ENCODE measurements around the gene CPA1.
A peak's percentile ranks its signal among the peaks of the same experiment; 100 is the strongest.

Gene CPA1

DNA sequence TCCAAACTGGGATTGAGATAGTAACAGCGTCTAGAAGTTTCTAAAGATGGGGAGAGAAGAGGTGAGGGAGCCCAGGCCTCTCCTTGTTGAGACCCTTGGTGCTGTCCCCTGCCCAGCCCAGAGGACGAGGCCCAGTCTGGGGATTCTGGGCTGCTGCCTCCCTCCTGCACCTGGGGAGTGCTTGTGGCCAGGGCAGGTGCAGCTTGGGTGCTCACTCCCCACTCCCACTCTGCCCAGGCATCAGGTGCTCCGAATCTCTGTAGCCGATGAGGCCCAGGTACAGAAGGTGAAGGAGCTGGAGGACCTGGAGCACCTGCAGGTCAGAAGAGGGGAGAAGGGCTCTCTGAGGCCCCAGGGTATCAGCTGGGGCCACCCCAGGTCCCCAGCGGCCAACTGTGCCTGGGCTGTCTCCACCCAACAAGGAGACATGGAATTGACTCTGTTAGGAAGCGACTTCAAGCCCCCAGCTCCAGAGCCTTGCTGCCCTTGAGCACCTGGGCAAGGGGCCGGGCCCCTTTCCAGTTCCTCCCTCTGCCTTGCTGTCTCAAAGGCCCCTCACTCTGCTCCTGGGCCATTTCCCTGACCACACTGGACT is 664 bp downstream of the CPA1 start:
- no peak overlapping the region for H3K4me3 ChIP-seq
- no peak overlapping the region for H3K9ac ChIP-seq
- H3K27ac ChIP-seq = no peak overlapping the region
- H3K36me3 ChIP-seq = no peaks in the 10 kb centered on the region
- H4K20me1 ChIP-seq = no peaks in the 10 kb centered on the region
- no peaks in the 10 kb centered on the region for H3K27me3 ChIP-seq
- peaks cover 0 to 7% (median 0%) of the 10 kb centered on the region in 10 experiments; a peak in 4 of 20 replicates for H3K4me1 ChIP-seq
- no peak overlapping the region for H3K4me2 ChIP-seq
- peaks cover 7 to 22% (median 17%) of the 10 kb centered on the region in 11 experiments for H3K9me3 ChIP-seq (replicated peaks in 1 of 11)
- TF ChIP-seq Cebpa-rat (IDR thresholded peaks at IDR 0.05) = no peak

DNA sequence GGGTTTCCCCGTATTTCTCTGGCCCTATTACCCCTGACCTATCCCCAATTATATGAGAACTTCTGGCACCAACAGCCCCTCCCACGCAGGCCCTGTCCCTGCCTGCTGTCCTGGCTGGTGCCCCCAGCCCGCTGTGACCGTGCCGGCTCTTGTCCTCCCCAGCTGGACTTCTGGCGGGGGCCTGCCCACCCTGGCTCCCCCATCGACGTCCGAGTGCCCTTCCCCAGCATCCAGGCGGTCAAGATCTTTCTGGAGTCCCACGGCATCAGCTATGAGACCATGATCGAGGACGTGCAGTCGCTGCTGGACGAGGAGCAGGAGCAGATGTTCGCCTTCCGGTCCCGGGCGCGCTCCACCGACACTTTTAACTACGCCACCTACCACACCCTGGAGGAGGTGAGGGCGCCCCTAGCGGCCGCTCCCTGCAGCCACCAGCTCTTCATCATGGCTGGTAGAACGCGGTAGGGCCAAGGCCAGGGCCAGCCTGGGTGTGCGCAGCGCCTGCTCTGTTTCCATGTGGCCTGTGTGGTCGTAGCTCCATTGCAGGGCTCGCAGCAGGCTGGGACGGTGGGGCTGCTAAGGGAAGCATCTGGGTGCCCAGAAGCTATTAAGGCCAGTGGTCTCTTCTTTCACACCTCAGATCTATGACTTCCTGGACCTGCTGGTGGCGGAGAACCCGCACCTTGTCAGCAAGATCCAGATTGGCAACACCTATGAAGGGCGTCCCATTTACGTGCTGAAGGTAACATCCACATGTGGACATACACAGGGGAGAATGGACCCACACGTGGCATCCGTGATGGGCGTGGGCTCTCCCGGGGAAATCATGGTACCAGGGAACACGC is 1.4 kb downstream of the CPA1 start:
- no peak overlapping the region for H3K27ac ChIP-seq
- no peaks in the 10 kb centered on the region for H3K27me3 ChIP-seq
- TF ChIP-seq Cebpa-rat (IDR thresholded peaks at IDR 0.05) = no peak
- peaks cover 0 to 14% (median 9%) of the 10 kb centered on the region in 11 experiments; a peak in 20 of 22 replicates for H3K9me3 ChIP-seq (replicated peaks in 1 of 11)
- no peak overlapping the region for H3K9ac ChIP-seq
- no peak overlapping the region for H3K4me3 ChIP-seq
- no peaks in the 10 kb centered on the region for H4K20me1 ChIP-seq
- no peaks in the 10 kb centered on the region for H3K36me3 ChIP-seq
- H3K4me1 ChIP-seq = peaks cover 0 to 7% (median 0%) of the 10 kb centered on the region in 10 experiments; a peak in 5 of 20 replicates
- H3K4me2 ChIP-seq = no peak overlapping the region

DNA sequence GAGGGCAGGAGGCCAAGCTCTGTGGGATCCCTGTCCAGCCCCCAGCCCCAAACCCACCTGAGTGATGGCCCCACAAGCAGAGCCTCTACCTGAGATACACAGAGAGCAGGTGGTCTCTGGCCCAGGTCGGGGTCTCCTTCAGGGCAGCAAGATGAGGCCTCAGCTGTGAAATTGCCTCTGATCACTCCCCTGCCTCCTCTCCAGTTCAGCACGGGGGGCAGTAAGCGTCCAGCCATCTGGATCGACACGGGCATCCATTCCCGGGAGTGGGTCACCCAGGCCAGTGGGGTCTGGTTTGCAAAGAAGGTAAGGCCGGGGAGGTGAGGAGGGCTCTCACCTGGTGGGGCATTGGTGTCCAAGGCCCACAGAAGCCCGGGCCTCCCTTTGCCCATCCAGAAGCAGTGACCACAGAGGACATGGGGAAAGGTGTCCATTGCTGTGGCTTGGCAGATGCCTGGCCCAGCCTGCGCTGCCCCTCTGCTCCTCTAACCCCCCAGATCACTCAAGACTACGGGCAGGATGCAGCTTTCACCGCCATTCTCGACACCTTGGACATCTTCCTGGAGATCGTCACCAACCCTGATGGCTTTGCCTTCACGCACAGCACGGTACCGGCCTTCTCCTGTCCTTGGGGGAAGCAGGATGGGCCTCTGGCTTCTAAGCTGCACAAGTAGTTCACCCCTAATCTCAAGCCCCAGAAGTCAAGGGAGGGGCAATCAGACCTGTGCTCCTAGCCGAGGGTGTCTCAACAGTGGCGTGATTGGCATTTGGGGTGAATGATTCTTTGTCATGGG is 3.1 kb downstream of the CPA1 start:
- H3K27ac ChIP-seq = no peak overlapping the region
- no peak for TF ChIP-seq Cebpa-rat (IDR thresholded peaks at IDR 0.05)

DNA sequence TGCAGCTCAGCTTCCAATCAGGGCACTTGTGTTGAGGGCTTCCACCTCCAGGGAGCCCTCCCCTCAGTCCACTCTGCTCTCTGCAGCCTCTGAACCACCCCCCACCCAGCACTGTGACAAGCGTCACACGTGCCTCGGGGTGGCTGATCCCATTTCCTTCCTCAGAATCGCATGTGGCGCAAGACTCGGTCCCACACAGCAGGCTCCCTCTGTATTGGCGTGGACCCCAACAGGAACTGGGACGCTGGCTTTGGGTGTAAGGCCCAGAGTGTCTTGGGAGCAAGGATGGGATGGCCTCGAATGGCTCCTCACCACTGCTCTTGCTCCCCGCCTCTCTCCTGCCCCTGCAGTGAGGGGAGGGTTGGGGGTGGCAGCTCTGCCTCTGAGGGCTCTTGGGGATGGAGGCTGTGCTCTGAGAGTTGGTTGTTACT is 4.1 kb downstream of the CPA1 start:
- no peak overlapping the region for H3K9ac ChIP-seq
- no peak for TF ChIP-seq Cebpa-rat (IDR thresholded peaks at IDR 0.05)
- no peaks in the 10 kb centered on the region for H4K20me1 ChIP-seq

More for the DNA sequence above, 3.1 kb downstream of the CPA1 start:
- H3K4me1 ChIP-seq = peaks cover 0 to 18% (median 6%) of the 10 kb centered on the region in 10 experiments; a peak in 9 of 20 replicates
- H3K9ac ChIP-seq = no peak overlapping the region
- no peak overlapping the region for H3K4me2 ChIP-seq
- H3K9me3 ChIP-seq (replicated peaks in 1 of 11) = peaks cover 0 to 6% (median 0%) of the 10 kb centered on the region in 11 experiments; a peak in 4 of 22 replicates
- H3K27me3 ChIP-seq = no peaks in the 10 kb centered on the region
- no peaks in the 10 kb centered on the region for H3K36me3 ChIP-seq
- no peaks in the 10 kb centered on the region for H4K20me1 ChIP-seq
- H3K4me3 ChIP-seq = no peak overlapping the region

DNA sequence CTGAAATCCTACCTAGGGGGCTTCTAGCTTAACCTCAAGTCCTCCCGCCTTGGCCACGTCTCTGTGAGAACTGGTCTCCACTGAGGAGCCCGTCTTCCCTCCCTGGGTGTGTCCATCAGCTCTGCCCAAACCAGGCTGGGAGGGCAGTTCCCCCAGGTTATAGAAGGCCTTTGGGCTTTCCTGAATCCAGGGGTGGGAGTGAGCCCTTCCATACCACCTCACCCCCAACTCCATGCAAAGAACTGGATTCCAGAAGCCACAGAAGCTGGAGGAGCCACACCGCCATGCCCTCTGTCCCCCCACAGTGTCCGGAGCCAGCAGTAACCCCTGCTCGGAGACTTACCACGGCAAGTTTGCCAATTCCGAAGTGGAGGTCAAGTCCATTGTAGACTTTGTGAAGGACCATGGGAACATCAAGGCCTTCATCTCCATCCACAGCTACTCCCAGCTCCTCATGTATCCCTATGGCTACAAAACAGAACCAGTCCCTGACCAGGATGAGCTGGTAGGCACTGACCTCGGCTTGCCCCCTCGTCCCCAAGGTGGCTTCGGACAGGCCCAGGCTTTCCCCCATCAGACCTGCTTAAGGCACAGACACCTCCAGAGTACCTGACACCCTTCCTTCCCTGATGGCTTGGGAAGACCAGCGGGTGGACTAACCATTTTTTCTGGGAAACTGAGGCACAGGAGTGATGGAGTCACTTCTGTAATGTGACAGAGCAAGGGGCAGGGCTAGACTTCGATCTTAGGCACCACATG is 4.7 kb downstream of the CPA1 start:
- TF ChIP-seq Cebpa-rat (IDR thresholded peaks at IDR 0.05) = no peak
- Histone ChIP-seq H3K27me3 (no peaks in the 10 kb centered on the region), H3K36me3 (no peaks in the 10 kb centered on the region), H3K27ac (no peak overlapping the region), H3K9ac (no peak overlapping the region), H4K20me1 (no peaks in the 10 kb centered on the region), H3K4me2 (peak overlapping the region in 1 of 11 experiments; percentile 24; a peak in 1 of 22 replicates), H3K4me1 (peaks cover 0 to 18% (median 6%) of the 10 kb centered on the region in 10 experiments; a peak in 9 of 20 replicates), H3K9me3 (replicated peaks in 1 of 11) (peaks cover 0 to 13% (median 0%) of the 10 kb centered on the region in 11 experiments; a peak in 6 of 22 replicates), H3K4me3 (no peak overlapping the region)

More for the DNA sequence above, 4.1 kb downstream of the CPA1 start:
- H3K27me3 ChIP-seq = no peaks in the 10 kb centered on the region
- peaks cover 0 to 18% (median 6%) of the 10 kb centered on the region in 10 experiments; a peak in 9 of 20 replicates for H3K4me1 ChIP-seq
- no peak overlapping the region for H3K27ac ChIP-seq
- H3K9me3 ChIP-seq (replicated peaks in 1 of 11) = peaks cover 0 to 13% (median 0%) of the 10 kb centered on the region in 11 experiments; a peak in 6 of 22 replicates
- no peaks in the 10 kb centered on the region for H3K36me3 ChIP-seq
- H3K4me3 ChIP-seq = no peak overlapping the region
- peak overlapping the region in 2 of 11 experiments; percentile 8 to 24; a peak in 3 of 22 replicates for H3K4me2 ChIP-seq

DNA sequence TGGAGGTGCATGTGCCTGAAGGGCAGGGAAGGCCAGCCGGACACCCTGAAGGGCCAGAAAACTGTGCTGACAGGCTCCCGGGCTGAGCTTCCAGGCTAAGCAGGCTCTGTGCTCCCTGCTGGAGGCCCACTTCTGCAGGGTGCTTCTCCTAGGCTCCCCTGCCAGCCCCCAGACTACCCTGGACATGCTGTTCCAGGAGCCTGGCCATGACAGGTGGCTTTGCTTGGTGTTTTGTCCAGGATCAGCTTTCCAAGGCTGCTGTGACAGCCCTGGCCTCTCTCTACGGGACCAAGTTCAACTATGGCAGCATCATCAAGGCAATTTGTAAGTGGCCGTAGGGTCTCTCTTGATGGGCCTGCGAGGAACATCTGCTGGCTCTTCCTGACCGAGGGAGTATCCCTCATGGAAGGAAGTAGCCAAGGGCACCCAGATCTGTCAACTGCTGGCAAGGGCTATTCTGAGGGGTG is 5.3 kb downstream of the CPA1 start:
- Histone ChIP-seq H3K27me3 (no peaks in the 10 kb centered on the region), H3K36me3 (no peaks in the 10 kb centered on the region), H3K4me1 (peaks cover 0 to 18% (median 6%) of the 10 kb centered on the region in 10 experiments; a peak in 9 of 20 replicates), H3K9ac (no peak overlapping the region), H3K4me2 (no peak overlapping the region), H4K20me1 (no peaks in the 10 kb centered on the region), H3K27ac (no peak overlapping the region), H3K9me3 (replicated peaks in 1 of 11) (peaks cover 0 to 13% (median 0%) of the 10 kb centered on the region in 11 experiments; a peak in 6 of 22 replicates), H3K4me3 (no peak overlapping the region)
- no peak for TF ChIP-seq Cebpa-rat (IDR thresholded peaks at IDR 0.05)

DNA sequence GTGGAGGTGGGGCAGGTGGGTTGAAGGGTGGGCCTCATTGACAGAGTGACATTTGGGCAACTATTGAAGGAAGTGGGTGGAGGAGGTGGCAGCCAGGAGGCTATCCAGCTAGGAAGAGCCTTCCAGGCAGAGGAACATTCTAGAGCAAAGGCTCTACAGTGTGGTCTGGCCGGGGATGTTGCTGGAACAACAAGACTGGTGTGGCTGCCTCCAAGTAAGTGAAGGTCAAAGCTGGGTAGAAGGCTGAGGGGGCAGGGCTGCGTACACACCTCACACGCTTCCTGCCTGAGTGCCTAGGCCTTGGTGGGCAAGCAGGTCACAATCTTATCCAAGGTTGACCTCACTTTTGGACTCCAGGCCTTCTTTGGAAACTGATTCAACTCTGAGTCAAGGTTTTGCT is 6.6 kb downstream of the CPA1 start:
- H3K27me3 ChIP-seq = no peaks in the 10 kb centered on the region
- H3K36me3 ChIP-seq = no peaks in the 10 kb centered on the region
- H3K9ac ChIP-seq = no peak overlapping the region
- H4K20me1 ChIP-seq = no peaks in the 10 kb centered on the region
- peak overlapping the region in 6 of 11 experiments; percentile 3 to 33 (median 16); a peak in 7 of 22 replicates for H3K4me2 ChIP-seq
- H3K4me3 ChIP-seq = no peak overlapping the region
- peaks cover 0 to 13% (median 0%) of the 10 kb centered on the region in 11 experiments; a peak in 6 of 22 replicates for H3K9me3 ChIP-seq (replicated peaks in 1 of 11)
- H3K4me1 ChIP-seq = peaks cover 0 to 18% (median 6%) of the 10 kb centered on the region in 10 experiments; a peak in 9 of 20 replicates
- H3K27ac ChIP-seq = no peak overlapping the region
- TF ChIP-seq Cebpa-rat (IDR thresholded peaks at IDR 0.05) = no peak

DNA sequence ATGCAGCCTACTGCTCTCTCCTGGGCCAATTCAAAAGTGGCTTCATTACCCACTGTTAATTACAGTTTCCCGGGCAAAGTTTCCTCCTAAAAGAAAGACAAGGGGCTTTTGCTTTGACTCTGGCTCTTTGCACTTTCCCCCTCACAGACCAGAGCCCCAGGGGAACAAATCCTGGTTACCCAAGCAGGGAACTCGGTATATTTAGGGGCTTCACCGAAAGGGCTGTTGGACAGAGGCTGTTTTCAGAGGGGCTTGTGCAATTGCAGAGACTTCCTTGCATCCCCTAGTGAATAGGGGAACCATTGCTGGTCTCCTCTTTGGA is 7.0 kb downstream of the CPA1 start:
- Histone ChIP-seq H3K9me3 (replicated peaks in 1 of 11) (peaks cover 0 to 13% (median 0%) of the 10 kb centered on the region in 11 experiments; a peak in 6 of 22 replicates), H3K4me2 (peak overlapping the region in 6 of 11 experiments; percentile 3 to 33 (median 16); a peak in 6 of 22 replicates), H3K9ac (no peak overlapping the region), H3K36me3 (no peaks in the 10 kb centered on the region), H3K27ac (no peak overlapping the region), H3K4me1 (peaks cover 0 to 18% (median 6%) of the 10 kb centered on the region in 10 experiments; a peak in 9 of 20 replicates), H4K20me1 (no peaks in the 10 kb centered on the region), H3K4me3 (no peak overlapping the region), H3K27me3 (no peaks in the 10 kb centered on the region)
- no peak for TF ChIP-seq Cebpa-rat (IDR thresholded peaks at IDR 0.05)
